HG02588 (cell line): ENCODE measurements around the gene GNGT2.
A peak's percentile ranks its signal among the peaks of the same experiment; 100 is the strongest.
"Not testable (repeated sequence)": the region's sequence is repeated elsewhere in the genome, so short reads cannot be mapped to it uniquely, and the experiment has no call there.

ENCODE experiments used
- ATAC-seq: cut with Tn5 transposase; IDR thresholded peaks from one replicate; pipeline ENCODE4 v1.9.1; 2021; ENCODE audit warnings: mild to moderate bottlenecking, moderate library complexity; ENCODE audit not compliant: unreplicated experiment

The GNGT2 gene

GRCh38 chr17:49213399-49213798 is 3.0 kb upstream of the GNGT2 start:
- ATAC-seq = no peak

GRCh38 chr17:49209061-49209571 is 1.3 kb downstream of the GNGT2 start:
- ATAC-seq = no peak

- ATAC-seq = no peak
Observed at GRCh38 chr17:49204516-49204915, 5.9 kb downstream of the GNGT2 start.

- ATAC-seq = no peak
Observed at GRCh38 chr17:49203796-49204195, 6.6 kb downstream of the GNGT2 start.

GRCh38 chr17:49201481-49201927 is 8.9 kb downstream of the GNGT2 start:
- ATAC-seq = no peak

- no peak for ATAC-seq
Observed at GRCh38 chr17:49200423-49201083, 9.8 kb downstream of the GNGT2 start.

GRCh38 chr17:49198211-49198610 is 12.2 kb downstream of the GNGT2 start:
- ATAC-seq = no peak

GRCh38 chr17:49197346-49197998 is 12.9 kb downstream of the GNGT2 start:
- no peak for ATAC-seq

- no peak for ATAC-seq
Observed at GRCh38 chr17:49196520-49196919, 13.9 kb downstream of the GNGT2 start.

- ATAC-seq = no peak
Observed at GRCh38 chr17:49195751-49196150, 14.6 kb downstream of the GNGT2 start.

GRCh38 chr17:49194297-49194607 is 16.1 kb downstream of the GNGT2 start:
- ATAC-seq = no peak

- no peak for ATAC-seq
Observed at GRCh38 chr17:49193513-49194296, 16.7 kb downstream of the GNGT2 start.

- ATAC-seq = peak; percentile 38
Observed at GRCh38 chr17:49191917-49192741, 18.2 kb downstream of the GNGT2 start.

GRCh38 chr17:49191409-49191916 is 18.9 kb downstream of the GNGT2 start:
- ATAC-seq = no peak

GRCh38 chr17:49190932-49191331 is 19.4 kb downstream of the GNGT2 start:
- no peak for ATAC-seq

GRCh38 chr17:49187301-49187700 is 23.1 kb downstream of the GNGT2 start:
- ATAC-seq = no peak

- ATAC-seq = not testable (repeated sequence)
Observed at GRCh38 chr17:49185381-49185780, 25.0 kb downstream of the GNGT2 start.

- not testable (repeated sequence) for ATAC-seq
Observed at GRCh38 chr17:49184522-49184921, 25.9 kb downstream of the GNGT2 start.

- no peak for ATAC-seq
Observed at GRCh38 chr17:49183801-49184200, 26.6 kb downstream of the GNGT2 start.

- ATAC-seq = no peak
Observed at GRCh38 chr17:49183341-49183740, 27.0 kb downstream of the GNGT2 start.
